ENCODE data around the gene TMEM154.

Gene TMEM154

GRCh38 chr4:152629908-152630307 lies 49.9 kb downstream of the TMEM154 start:
- WGBS, 2 experiments (ENCODE audit: insufficient coverage in 2 of 2), result 100% methylated on average over 1 of the region's 3 CpGs; no CpG with 5 or more reads in 1 of the 2 experiments

DNA sequence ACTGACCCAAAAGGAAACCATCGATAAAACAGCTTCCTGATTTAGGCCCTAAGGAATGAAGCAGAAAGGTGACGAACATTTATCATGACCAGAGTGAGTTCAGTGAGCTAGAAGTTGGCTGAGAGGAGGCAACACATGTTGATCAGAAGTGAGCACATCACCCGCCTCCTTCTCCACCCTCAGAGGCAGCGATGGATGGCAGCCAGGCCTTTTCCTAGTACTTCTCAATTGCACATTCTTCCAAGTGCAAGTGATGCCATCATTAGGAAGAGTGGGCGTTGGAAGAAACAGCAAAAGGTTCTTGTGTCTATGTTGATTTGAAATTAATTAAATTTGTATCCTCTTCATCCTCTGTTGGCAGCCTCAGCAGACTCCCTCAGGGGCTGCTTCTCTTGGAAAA lies 51.7 kb downstream of the TMEM154 start:
- Histone ChIP-seq H3K36me3 (ENCODE audit: control insufficient read depth, insufficient read depth, low read length) (peaks cover 26% of the 10 kb centered on the region), H3K4me1 (ENCODE audit: control insufficient read depth, insufficient read depth, low read length, poor library complexity, severe bottlenecking) (no peaks in the 10 kb centered on the region), H3K9me3 (ENCODE audit: control insufficient read depth, low read length) (no peaks in the 10 kb centered on the region), H3K27ac (ENCODE audit: low read depth, low read length, severe bottlenecking) (no peak overlapping the region), H3K4me3 (ENCODE audit: extremely low read depth, insufficient read depth, low read length, poor library complexity, severe bottlenecking) (no peak overlapping the region)
- 94 to 100% methylated on average over 2 to 5 of the region's 5 CpGs for WGBS, 2 experiments (ENCODE audit: insufficient coverage in 2 of 2)

More at GRCh38 chr4:152629908-152630307, 49.9 kb downstream of the TMEM154 start:
- peaks cover 27% of the 10 kb centered on the region for H3K36me3 ChIP-seq (ENCODE audit: control insufficient read depth, insufficient read depth, low read length)
- H3K4me1 ChIP-seq (ENCODE audit: control insufficient read depth, insufficient read depth, low read length, poor library complexity, severe bottlenecking), result no peaks in the 10 kb centered on the region
- H3K27ac ChIP-seq (ENCODE audit: low read depth, low read length, severe bottlenecking), result no peak overlapping the region
- H3K9me3 ChIP-seq (ENCODE audit: control insufficient read depth, low read length), result no peaks in the 10 kb centered on the region
- H3K4me3 ChIP-seq (ENCODE audit: extremely low read depth, insufficient read depth, low read length, poor library complexity, severe bottlenecking), result no peak overlapping the region

DNA sequence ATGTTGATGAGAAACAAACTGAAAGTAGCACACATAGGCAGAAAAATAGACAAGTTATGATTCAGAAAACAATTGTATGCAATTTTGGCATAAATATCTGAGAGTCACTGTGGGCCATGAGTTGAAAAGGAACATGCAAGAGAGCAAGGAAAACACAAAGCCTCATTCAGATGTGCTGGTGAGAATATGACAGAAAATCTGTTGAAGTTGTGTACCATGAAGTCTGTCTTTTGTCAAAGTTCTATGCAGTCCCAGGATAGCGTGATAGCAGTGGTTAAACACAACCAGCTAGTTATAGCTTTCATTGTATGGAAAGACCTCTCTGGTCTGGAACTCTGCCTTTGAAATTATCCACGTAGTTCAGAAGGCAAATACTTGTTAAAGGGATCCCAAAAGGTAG lies 53.0 kb downstream of the TMEM154 start:
- no peaks in the 10 kb centered on the region for H3K9me3 ChIP-seq (ENCODE audit: control insufficient read depth, low read length)
- peaks cover 19% of the 10 kb centered on the region for H3K36me3 ChIP-seq (ENCODE audit: control insufficient read depth, insufficient read depth, low read length)
- H3K27ac ChIP-seq (ENCODE audit: low read depth, low read length, severe bottlenecking), result no peak overlapping the region
- 78 to 95% methylated on average over 2 of the region's 2 CpGs for whole genome bisulfite sequencing, 2 experiments (ENCODE audit: insufficient coverage in 2 of 2)
- H3K4me3 ChIP-seq (ENCODE audit: extremely low read depth, insufficient read depth, low read length, poor library complexity, severe bottlenecking), result no peak overlapping the region
- no peaks in the 10 kb centered on the region for H3K4me1 ChIP-seq (ENCODE audit: control insufficient read depth, insufficient read depth, low read length, poor library complexity, severe bottlenecking)

DNA sequence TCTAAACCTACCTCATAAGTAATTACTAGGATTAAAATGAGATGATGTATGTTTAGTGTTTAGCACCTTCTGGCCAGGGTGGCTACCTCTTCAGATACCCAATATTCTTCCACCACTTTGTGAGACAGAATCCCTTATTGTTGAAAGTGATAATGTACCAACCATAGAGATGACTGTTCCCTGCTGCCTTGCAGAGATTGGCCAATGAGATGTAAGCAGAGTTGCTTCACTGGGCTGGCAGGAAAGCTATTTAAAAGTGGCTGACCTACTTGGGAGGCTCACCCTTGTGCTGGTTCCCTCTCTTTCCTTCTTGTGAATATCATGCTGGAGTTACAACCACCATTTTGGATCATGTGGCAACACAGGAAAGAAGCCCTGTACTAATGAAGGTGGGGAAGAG lies 58.9 kb downstream of the TMEM154 start:
- no peaks in the 10 kb centered on the region for H3K4me1 ChIP-seq (ENCODE audit: control insufficient read depth, insufficient read depth, low read length, poor library complexity, severe bottlenecking)

DNA sequence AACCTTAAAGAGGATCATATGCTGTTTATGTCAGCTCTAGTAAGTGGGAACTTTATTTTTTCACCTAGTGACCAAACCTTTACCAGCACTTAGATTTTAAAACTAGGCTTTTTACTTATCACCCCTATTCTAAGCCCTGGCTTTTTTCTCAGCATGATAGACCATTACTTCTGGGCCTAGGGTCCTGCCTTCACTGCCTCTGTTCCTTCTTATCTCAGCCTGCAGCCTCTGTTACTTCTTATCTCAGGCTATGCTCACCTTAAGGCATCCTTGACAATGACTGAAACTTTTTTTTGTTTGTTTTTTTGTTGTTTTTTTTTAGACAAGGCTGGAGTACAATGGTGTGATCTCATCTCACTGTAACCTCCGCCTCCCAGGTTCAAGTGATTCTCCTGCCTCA lies 59.6 kb downstream of the TMEM154 start:
- 100% methylated on average over 1 of the region's 1 CpG; no CpG with 5 or more reads in 1 of the 2 experiments for WGBS, 2 experiments (ENCODE audit: insufficient coverage in 2 of 2)

More for the DNA sequence above, 58.9 kb downstream of the TMEM154 start:
- Histone ChIP-seq H3K36me3 (ENCODE audit: control insufficient read depth, insufficient read depth, low read length) (no peaks in the 10 kb centered on the region), H3K9me3 (ENCODE audit: control insufficient read depth, low read length) (no peaks in the 10 kb centered on the region), H3K4me3 (ENCODE audit: extremely low read depth, insufficient read depth, low read length, poor library complexity, severe bottlenecking) (no peak overlapping the region), H3K27ac (ENCODE audit: low read depth, low read length, severe bottlenecking) (no peak overlapping the region)

DNA sequence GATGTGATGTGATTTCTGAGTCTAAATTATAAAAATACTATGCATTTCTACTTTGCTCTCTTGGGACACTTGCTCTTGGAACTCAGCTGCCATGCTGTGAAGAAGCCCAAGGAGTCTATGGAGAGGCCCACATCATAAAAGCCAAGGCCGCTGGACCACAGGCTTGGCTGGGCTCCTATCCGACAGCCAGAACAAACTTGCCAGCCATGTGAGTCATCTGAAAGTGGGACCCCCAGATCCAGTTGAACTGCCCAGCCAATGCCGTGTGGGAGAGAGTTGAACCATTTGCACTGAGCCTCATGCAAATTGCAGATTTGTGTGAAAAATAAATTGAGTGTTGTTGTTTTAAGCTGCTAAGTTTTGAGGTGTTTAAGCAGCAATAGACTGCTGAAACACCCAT lies 60.2 kb downstream of the TMEM154 start:
- Histone ChIP-seq H3K9me3 (ENCODE audit: control insufficient read depth, low read length) (no peaks in the 10 kb centered on the region), H3K4me1 (ENCODE audit: control insufficient read depth, insufficient read depth, low read length, poor library complexity, severe bottlenecking) (no peaks in the 10 kb centered on the region), H3K4me3 (ENCODE audit: extremely low read depth, insufficient read depth, low read length, poor library complexity, severe bottlenecking) (no peak overlapping the region), H3K36me3 (ENCODE audit: control insufficient read depth, insufficient read depth, low read length) (no peaks in the 10 kb centered on the region), H3K27ac (ENCODE audit: low read depth, low read length, severe bottlenecking) (no peak overlapping the region)
- WGBS, 2 experiments (ENCODE audit: insufficient coverage in 2 of 2), result 91 to 97% methylated on average over 3 of the region's 3 CpGs

More for the DNA sequence above, 59.6 kb downstream of the TMEM154 start:
- H3K27ac ChIP-seq (ENCODE audit: low read depth, low read length, severe bottlenecking), result no peak overlapping the region
- H3K4me1 ChIP-seq (ENCODE audit: control insufficient read depth, insufficient read depth, low read length, poor library complexity, severe bottlenecking), result no peaks in the 10 kb centered on the region
- H3K4me3 ChIP-seq (ENCODE audit: extremely low read depth, insufficient read depth, low read length, poor library complexity, severe bottlenecking), result no peak overlapping the region
- no peaks in the 10 kb centered on the region for H3K36me3 ChIP-seq (ENCODE audit: control insufficient read depth, insufficient read depth, low read length)
- H3K9me3 ChIP-seq (ENCODE audit: control insufficient read depth, low read length), result no peaks in the 10 kb centered on the region

- Histone ChIP-seq H3K4me3 (ENCODE audit: extremely low read depth, insufficient read depth, low read length, poor library complexity, severe bottlenecking) (no peak overlapping the region), H3K9me3 (ENCODE audit: control insufficient read depth, low read length) (no peaks in the 10 kb centered on the region), H3K4me1 (ENCODE audit: control insufficient read depth, insufficient read depth, low read length, poor library complexity, severe bottlenecking) (no peaks in the 10 kb centered on the region), H3K27ac (ENCODE audit: low read depth, low read length, severe bottlenecking) (no peak overlapping the region), H3K36me3 (ENCODE audit: control insufficient read depth, insufficient read depth, low read length) (no peaks in the 10 kb centered on the region)
- 94 to 95% methylated on average over 4 of the region's 4 CpGs for WGBS, 2 experiments (ENCODE audit: insufficient coverage in 2 of 2)
These were observed 60.8 kb downstream of the TMEM154 start for GRCh38 chr4:152618971-152619370.

DNA sequence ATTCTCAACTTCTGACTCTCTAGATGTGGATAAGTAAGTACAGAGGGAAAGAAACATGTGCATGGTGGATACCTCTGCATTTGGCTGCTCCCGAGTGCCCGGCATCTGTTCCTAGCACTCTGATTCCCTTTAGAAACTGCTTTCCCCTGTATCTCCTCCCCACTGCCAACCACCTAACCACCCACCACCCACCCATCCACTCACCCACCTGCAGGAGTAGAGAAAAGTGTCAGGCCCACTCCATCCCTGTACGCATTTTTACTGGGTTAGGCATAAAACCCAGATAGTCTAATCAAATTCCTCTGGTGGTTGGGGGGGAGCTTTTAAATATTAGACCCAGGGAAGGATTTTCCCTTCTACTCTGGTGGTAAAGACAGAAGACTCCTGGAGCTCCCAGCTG lies 63.0 kb downstream of the TMEM154 start:
- Histone ChIP-seq H3K4me3 (ENCODE audit: extremely low read depth, insufficient read depth, low read length, poor library complexity, severe bottlenecking) (no peak overlapping the region), H3K36me3 (ENCODE audit: control insufficient read depth, insufficient read depth, low read length) (no peaks in the 10 kb centered on the region), H3K9me3 (ENCODE audit: control insufficient read depth, low read length) (no peaks in the 10 kb centered on the region), H3K4me1 (ENCODE audit: control insufficient read depth, insufficient read depth, low read length, poor library complexity, severe bottlenecking) (no peaks in the 10 kb centered on the region), H3K27ac (ENCODE audit: low read depth, low read length, severe bottlenecking) (no peak overlapping the region)
- no CpG with 5 or more reads among the region's 3 CpGs for WGBS, 2 experiments (ENCODE audit: insufficient coverage in 2 of 2)

- H3K4me1 ChIP-seq (ENCODE audit: control insufficient read depth, insufficient read depth, low read length, poor library complexity, severe bottlenecking), result peaks cover 6% of the 10 kb centered on the region
- H3K27ac ChIP-seq (ENCODE audit: low read depth, low read length, severe bottlenecking), result no peak overlapping the region
- no peak overlapping the region for H3K4me3 ChIP-seq (ENCODE audit: extremely low read depth, insufficient read depth, low read length, poor library complexity, severe bottlenecking)
- no peaks in the 10 kb centered on the region for H3K9me3 ChIP-seq (ENCODE audit: control insufficient read depth, low read length)
- H3K36me3 ChIP-seq (ENCODE audit: control insufficient read depth, insufficient read depth, low read length), result no peaks in the 10 kb centered on the region
- 88 to 97% methylated on average over 10 to 11 of the region's 11 CpGs for WGBS, 2 experiments (ENCODE audit: insufficient coverage in 2 of 2)
These were observed 65.7 kb downstream of the TMEM154 start for GRCh38 chr4:152613841-152614721.

GRCh38 chr4:152613351-152613750 lies 66.4 kb downstream of the TMEM154 start:
- H3K9me3 ChIP-seq (ENCODE audit: control insufficient read depth, low read length), result no peaks in the 10 kb centered on the region
- H3K27ac ChIP-seq (ENCODE audit: low read depth, low read length, severe bottlenecking), result no peak overlapping the region
- H3K36me3 ChIP-seq (ENCODE audit: control insufficient read depth, insufficient read depth, low read length), result no peaks in the 10 kb centered on the region
- H3K4me3 ChIP-seq (ENCODE audit: extremely low read depth, insufficient read depth, low read length, poor library complexity, severe bottlenecking), result no peak overlapping the region
- 38% methylated on average over 2 of the region's 3 CpGs; no CpG with 5 or more reads in 1 of the 2 experiments for WGBS, 2 experiments (ENCODE audit: insufficient coverage in 2 of 2)
- H3K4me1 ChIP-seq (ENCODE audit: control insufficient read depth, insufficient read depth, low read length, poor library complexity, severe bottlenecking), result peaks cover 6% of the 10 kb centered on the region

- no peak overlapping the region for H3K27ac ChIP-seq (ENCODE audit: low read depth, low read length, severe bottlenecking)
- no peaks in the 10 kb centered on the region for H3K36me3 ChIP-seq (ENCODE audit: control insufficient read depth, insufficient read depth, low read length)
- H3K4me1 ChIP-seq (ENCODE audit: control insufficient read depth, insufficient read depth, low read length, poor library complexity, severe bottlenecking), result peaks cover 16% of the 10 kb centered on the region
- H3K9me3 ChIP-seq (ENCODE audit: control insufficient read depth, low read length), result no peaks in the 10 kb centered on the region
- H3K4me3 ChIP-seq (ENCODE audit: extremely low read depth, insufficient read depth, low read length, poor library complexity, severe bottlenecking), result no peak overlapping the region
These were observed 69.7 kb downstream of the TMEM154 start for GRCh38 chr4:152610131-152610530.

All from mesodermal cell (in vitro differentiated cells).